MM.1S (cell line): ENCODE data around the gene FLAD1.

Experiments
- EZH2 ChIP-seq: fragments of 300-600 bp; sonication (generic); optimal IDR thresholded peaks from 2 replicates; pipeline ENCODE3; 2017; ENCODE audit warnings: low read depth, mild to moderate bottlenecking, antibody characterized with exemption, low read length, mixed read lengths
- TF ChIP-seq, protein P1 (sequence below): fragments of 300-600 bp; sonication (generic); IDR thresholded peaks from 2 replicates; pipeline ENCODE4 v1.5.1; 2016; ENCODE audit warnings: antibody characterized with exemption, low read length, mixed read lengths

DNA sequence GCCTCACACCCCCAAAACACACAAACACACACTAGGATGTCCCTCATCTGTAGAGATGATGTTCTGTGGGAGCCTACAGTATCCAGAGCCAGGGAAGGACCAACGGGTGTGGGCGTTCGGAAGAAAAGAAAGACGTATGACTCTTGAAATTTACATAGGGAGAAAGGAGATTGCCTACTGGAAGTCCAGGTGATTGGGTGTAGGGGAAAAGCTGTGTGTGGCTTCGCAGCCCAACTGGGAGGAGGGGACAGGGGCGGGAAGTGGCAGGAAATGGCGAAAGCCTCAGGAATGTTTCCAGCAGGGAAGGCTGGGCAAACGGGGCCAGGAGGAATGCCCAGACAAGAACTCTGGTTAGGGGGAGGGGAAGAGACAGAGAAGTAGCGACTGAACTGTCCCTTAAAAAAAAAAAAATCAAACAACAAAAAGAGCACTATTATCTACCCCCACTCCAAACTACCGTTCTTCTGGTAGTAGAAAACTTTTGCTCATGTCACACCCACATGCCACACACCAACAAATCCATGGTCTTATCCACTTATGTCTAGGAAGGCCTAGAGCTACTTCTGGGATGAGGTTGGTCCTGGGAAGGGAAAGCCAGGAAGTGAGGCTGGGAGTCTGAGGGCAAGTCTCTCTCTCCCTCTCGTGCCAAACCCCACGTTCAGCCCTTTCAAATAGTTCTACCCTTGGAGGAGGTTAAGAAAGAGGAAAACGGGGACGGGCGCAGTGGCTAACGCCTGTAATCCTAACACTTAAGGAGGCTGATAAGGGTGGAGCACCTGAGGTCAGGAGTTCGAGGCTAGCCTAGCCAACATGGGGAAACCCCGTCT is 10.4 kb upstream of the FLAD1 start:
- TF ChIP-seq EZH2 = no peak
- TF ChIP-seq, protein P1, sequence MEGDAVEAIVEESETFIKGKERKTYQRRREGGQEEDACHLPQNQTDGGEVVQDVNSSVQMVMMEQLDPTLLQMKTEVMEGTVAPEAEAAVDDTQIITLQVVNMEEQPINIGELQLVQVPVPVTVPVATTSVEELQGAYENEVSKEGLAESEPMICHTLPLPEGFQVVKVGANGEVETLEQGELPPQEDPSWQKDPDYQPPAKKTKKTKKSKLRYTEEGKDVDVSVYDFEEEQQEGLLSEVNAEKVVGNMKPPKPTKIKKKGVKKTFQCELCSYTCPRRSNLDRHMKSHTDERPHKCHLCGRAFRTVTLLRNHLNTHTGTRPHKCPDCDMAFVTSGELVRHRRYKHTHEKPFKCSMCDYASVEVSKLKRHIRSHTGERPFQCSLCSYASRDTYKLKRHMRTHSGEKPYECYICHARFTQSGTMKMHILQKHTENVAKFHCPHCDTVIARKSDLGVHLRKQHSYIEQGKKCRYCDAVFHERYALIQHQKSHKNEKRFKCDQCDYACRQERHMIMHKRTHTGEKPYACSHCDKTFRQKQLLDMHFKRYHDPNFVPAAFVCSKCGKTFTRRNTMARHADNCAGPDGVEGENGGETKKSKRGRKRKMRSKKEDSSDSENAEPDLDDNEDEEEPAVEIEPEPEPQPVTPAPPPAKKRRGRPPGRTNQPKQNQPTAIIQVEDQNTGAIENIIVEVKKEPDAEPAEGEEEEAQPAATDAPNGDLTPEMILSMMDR = no peak
